Prostate gland (tissue), 2 donors: Measurements from ENCODE around the gene OTX2.

Experiments used
- CTCF ChIP-seq, 4 experiments: fragments of 200-600 bp in 2 of 4; fragments of 450-650 bp in 2 of 4; sonication (generic) in 2 of 4; IDR thresholded peaks; 1 replicate in 3 of 4; 2 replicates in 1 of 4; pipeline ENCODE4 v1.5.1; 2016 to 2019; ENCODE audit warnings: antibody characterized with exemption in 4 of 4, mild to moderate bottlenecking in 2 of 4, moderate library complexity in 2 of 4
- POLR2A ChIP-seq: fragments of 450-650 bp; IDR thresholded peaks from one replicate; pipeline ENCODE4 v1.6.1; 2016; ENCODE audit warnings: antibody characterized with exemption, mild to moderate bottlenecking
- POLR2AphosphoS5 ChIP-seq: sonication (generic); formaldehyde crosslinking; IDR thresholded peaks from one replicate; pipeline ENCODE4 v1.6.1; 2017; ENCODE audit warnings: antibody characterized with exemption

DNA sequence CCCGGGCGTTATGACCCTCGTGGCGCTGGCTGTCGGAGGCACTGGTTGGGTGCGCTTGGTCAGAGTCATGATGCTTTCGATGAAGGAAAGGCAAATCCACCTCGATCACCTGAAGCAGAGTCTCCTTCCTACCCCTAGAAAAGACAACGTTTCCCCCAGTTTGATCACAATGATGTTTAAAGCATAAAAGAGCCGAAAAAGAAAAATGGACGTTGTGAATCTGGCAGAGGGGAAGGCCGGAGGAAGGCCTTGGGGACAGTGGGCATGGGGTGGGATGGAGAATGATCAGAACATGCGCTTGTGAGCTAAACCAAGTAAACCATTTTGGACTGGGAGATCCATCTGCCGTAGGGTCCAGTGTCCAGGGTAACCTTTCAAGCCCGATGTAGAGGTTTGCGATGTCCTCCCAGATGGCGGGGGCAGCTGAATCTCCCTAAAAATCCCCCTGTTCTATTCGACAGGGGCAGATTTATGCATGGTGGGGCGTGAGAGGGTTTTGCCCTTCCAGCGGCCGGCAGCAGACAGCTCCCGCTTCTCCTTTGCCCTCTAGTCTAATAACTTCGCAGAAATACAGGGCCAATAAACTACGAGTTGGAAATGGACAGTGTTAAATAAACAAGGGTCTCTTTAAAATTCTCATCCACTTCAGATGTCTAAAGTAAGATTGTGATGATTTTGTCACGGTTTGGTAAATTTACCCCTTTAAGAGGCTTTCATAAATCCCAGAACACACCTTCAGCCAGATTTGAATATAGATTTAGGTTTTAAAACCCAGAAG is 2.3 kb upstream of the OTX2 start:
- TF ChIP-seq POLR2A (no peak), CTCF (IDR thresholded peaks at IDR 0.05) (no peak), POLR2AphosphoS5 (no peak)
